Measurements from ENCODE around the gene SMG6. TPM values are rescaled to one million over a fixed set of nuclear protein-coding genes. Genes with fewer than 3 reads are reported as not detected.

Gene SMG6
- total and polyA plus RNA-seq, 2 donors (not counting 1 experiment from before 2014, with no cell fraction given) = 10.6 to 35.5 TPM

DNA sequence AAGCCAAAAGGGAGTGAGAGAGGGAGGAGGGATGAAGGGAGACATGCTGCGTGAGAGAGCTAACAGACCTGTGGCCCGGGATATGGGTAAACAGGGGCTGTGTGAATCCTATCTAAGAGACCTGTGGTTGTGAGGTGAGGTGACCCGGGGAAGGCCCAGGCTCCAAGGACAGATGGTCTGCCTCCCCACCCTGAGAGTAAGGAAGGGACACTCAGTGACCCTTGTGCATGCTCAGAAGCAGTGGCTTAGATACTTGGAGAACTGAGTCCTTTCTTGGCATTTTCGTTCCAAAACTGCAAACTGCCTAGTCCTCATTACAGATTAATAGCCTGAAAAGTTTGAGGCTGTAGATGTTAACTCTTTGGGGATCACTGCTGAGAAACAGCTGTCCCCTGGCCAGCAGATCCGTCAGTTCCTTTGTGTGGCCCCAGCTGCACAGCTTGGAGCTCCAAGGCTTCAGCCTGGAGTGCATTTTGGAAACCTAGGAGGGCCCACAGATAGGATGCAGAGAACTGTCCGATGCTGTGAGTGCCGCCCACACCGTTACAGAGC, 121.6 kb downstream of the SMG6 start:
- no peaks in the 10 kb centered on the region for H4K20me1 ChIP-seq (ENCODE audit: control insufficient read depth, insufficient read depth, low read length, poor library complexity, severe bottlenecking)
- no peak for DNase-seq
- H3K79me2 ChIP-seq (ENCODE audit: control insufficient read depth, insufficient read depth, low read length) = peaks cover 2% of the 10 kb centered on the region
- TF ChIP-seq, protein P1, sequence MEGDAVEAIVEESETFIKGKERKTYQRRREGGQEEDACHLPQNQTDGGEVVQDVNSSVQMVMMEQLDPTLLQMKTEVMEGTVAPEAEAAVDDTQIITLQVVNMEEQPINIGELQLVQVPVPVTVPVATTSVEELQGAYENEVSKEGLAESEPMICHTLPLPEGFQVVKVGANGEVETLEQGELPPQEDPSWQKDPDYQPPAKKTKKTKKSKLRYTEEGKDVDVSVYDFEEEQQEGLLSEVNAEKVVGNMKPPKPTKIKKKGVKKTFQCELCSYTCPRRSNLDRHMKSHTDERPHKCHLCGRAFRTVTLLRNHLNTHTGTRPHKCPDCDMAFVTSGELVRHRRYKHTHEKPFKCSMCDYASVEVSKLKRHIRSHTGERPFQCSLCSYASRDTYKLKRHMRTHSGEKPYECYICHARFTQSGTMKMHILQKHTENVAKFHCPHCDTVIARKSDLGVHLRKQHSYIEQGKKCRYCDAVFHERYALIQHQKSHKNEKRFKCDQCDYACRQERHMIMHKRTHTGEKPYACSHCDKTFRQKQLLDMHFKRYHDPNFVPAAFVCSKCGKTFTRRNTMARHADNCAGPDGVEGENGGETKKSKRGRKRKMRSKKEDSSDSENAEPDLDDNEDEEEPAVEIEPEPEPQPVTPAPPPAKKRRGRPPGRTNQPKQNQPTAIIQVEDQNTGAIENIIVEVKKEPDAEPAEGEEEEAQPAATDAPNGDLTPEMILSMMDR (IDR thresholded peaks at IDR 0.05) = no peak
- TF ChIP-seq EZH2 (IDR thresholded peaks at IDR 0.05; ENCODE audit: borderline replicate concordance, insufficient read depth, low read depth, low read length, poor library complexity, severe bottlenecking) = no peak
- no peak overlapping the region for H3K4me3 ChIP-seq (ENCODE audit: control extremely low read depth in 1 of 5, extremely low read depth in 1 of 5, insufficient read depth in 1 of 5, low read depth in 2 of 5, low read length in 4 of 5)
- POLR2A ChIA-PET = no interaction called here
- no peak for ATAC-seq (ENCODE audit: low read depth)
- no peak overlapping the region for H2AFZ ChIP-seq (ENCODE audit: insufficient read depth, low read depth, low read length, poor library complexity, severe bottlenecking)
- H3K27ac ChIP-seq (ENCODE audit: low read length in 2 of 2) = no peak overlapping the region
- H3K4me1 ChIP-seq (ENCODE audit: control insufficient read depth in 2 of 2, insufficient read depth in 2 of 2, low read length in 2 of 2) = no peaks in the 10 kb centered on the region
- Mint-ChIP-seq H3K9me3 (ENCODE audit: insufficient read depth) (no peaks in the 10 kb centered on the region), H3K4me3 (no peak overlapping the region), H3K27ac (no peak overlapping the region), H3K4me1 (no peaks in the 10 kb centered on the region), H3K27me3 (no peaks in the 10 kb centered on the region)
- H3K4me2 ChIP-seq (replicated peaks; ENCODE audit: low read depth, low read length, poor library complexity, severe bottlenecking) = no peak overlapping the region
- H3K36me3 ChIP-seq (replicated peaks in 1 of 2; ENCODE audit: control extremely low read depth in 1 of 2, control insufficient read depth in 1 of 2, extremely low read depth in 1 of 2, insufficient read depth in 2 of 2, low read length in 1 of 2) = peaks cover 0 to 49% of the 10 kb centered on the region in 2 experiments
- CTCF ChIA-PET = no interaction called here
- H3K27me3 ChIP-seq (replicated peaks in 1 of 4; ENCODE audit: control extremely low read depth in 1 of 4, control insufficient read depth in 3 of 4, insufficient read depth in 4 of 4, low read length in 3 of 4) = no peaks in the 10 kb centered on the region
- no peak overlapping the region for H3K9ac ChIP-seq (ENCODE audit: low read length)
- H3K9me3 ChIP-seq (ENCODE audit: control extremely low read depth in 1 of 3, control insufficient read depth in 2 of 3, insufficient read depth in 1 of 3, low read length in 2 of 3) = no peaks in the 10 kb centered on the region
- intact Hi-C loops (cut with micrococcal nuclease) = no loop called here
- 86% methylated on average over 5 of the region's 8 CpGs for WGBS (ENCODE audit: insufficient coverage)

- Mint-ChIP-seq H3K27me3 (no peaks in the 10 kb centered on the region), H3K9me3 (ENCODE audit: insufficient read depth) (no peaks in the 10 kb centered on the region), H3K4me3 (no peak overlapping the region), H3K27ac (no peak overlapping the region), H3K4me1 (no peaks in the 10 kb centered on the region)
- Histone ChIP-seq H3K36me3 (replicated peaks in 1 of 2; ENCODE audit: control extremely low read depth in 1 of 2, control insufficient read depth in 1 of 2, extremely low read depth in 1 of 2, insufficient read depth in 2 of 2, low read length in 1 of 2) (peaks cover 0 to 45% of the 10 kb centered on the region in 2 experiments), H3K4me3 (ENCODE audit: control extremely low read depth in 1 of 5, extremely low read depth in 1 of 5, insufficient read depth in 1 of 5, low read depth in 2 of 5, low read length in 4 of 5) (no peak overlapping the region), H3K4me2 (replicated peaks; ENCODE audit: low read depth, low read length, poor library complexity, severe bottlenecking) (no peak overlapping the region), H3K9me3 (ENCODE audit: control extremely low read depth in 1 of 3, control insufficient read depth in 2 of 3, insufficient read depth in 1 of 3, low read length in 2 of 3) (no peaks in the 10 kb centered on the region), H3K27me3 (replicated peaks in 1 of 4; ENCODE audit: control extremely low read depth in 1 of 4, control insufficient read depth in 3 of 4, insufficient read depth in 4 of 4, low read length in 3 of 4) (no peaks in the 10 kb centered on the region), H4K20me1 (ENCODE audit: control insufficient read depth, insufficient read depth, low read length, poor library complexity, severe bottlenecking) (no peaks in the 10 kb centered on the region), H3K27ac (ENCODE audit: low read length in 2 of 2) (no peak overlapping the region), H3K9ac (ENCODE audit: low read length) (no peak overlapping the region), H3K79me2 (ENCODE audit: control insufficient read depth, insufficient read depth, low read length) (peaks cover 2% of the 10 kb centered on the region), H3K4me1 (ENCODE audit: control insufficient read depth in 2 of 2, insufficient read depth in 2 of 2, low read length in 2 of 2) (no peaks in the 10 kb centered on the region), H2AFZ (ENCODE audit: insufficient read depth, low read depth, low read length, poor library complexity, severe bottlenecking) (no peak overlapping the region)
- DNase-seq (no peak), ATAC-seq (ENCODE audit: low read depth) (no peak)
- TF ChIP-seq, protein P1 (IDR thresholded peaks at IDR 0.05) = no peak
- TF ChIP-seq EZH2 (IDR thresholded peaks at IDR 0.05; ENCODE audit: borderline replicate concordance, insufficient read depth, low read depth, low read length, poor library complexity, severe bottlenecking) = no peak
- WGBS (ENCODE audit: insufficient coverage) = 97% methylated on average over 6 of the region's 13 CpGs
- POLR2A ChIA-PET = no interaction called here
- CTCF ChIA-PET = no interaction called here
- intact Hi-C loops (cut with micrococcal nuclease) = no loop called here
These were observed 122.2 kb downstream of the SMG6 start for GRCh38 chr17:2181206-2181896.

All from B cell (primary cell).